HCT116 (cell line): ENCODE results near the gene CTNNAL1. TPM values are rescaled to one million over a fixed set of nuclear protein-coding genes. Genes with fewer than 3 reads are reported as not detected.

Source experiments
- ATAC-seq: fragments of 200-7000 bp; cut with Tn5 transposase; 2 replicates; pipeline ENCODE4 v1.9.1; 2020; ENCODE audit warnings: mild to moderate bottlenecking, moderate library complexity
- BruUV-seq: library from RNA; stranded (reverse); fragments of 400-500 nt; replicated peaks from 2 replicates; lab custom pipeline; 2021; lab: Mats Ljungman, UMichigan
- CTCF ChIA-PET: fragments of 300-600 bp; sonication (Branson Sonifier 250); formaldehyde crosslinking; loops from one replicate; lab custom pipeline; 2021; ENCODE audit warnings: antibody characterized with exemption; lab: Charles Lee
- POLR2A ChIA-PET: fragments of 300-600, 350-600 bp; sonication (Branson Sonifier 250); formaldehyde crosslinking; loops from one replicate; lab custom pipeline; 2021; ENCODE audit warnings: antibody characterized with exemption; lab: Charles Lee
- RAD21 ChIA-PET, 2 experiments: fragments of 300-600 bp; sonication (Branson Sonifier 250); formaldehyde crosslinking; loops; one replicate each; lab custom pipeline; 2023; ENCODE audit warnings: low total read pairs in 2 of 2; ENCODE audit not compliant: uncharacterized antibody in 2 of 2, unreplicated experiment in 2 of 2, low non-redundant PET in 1 of 2; lab: Charles Lee
- DNase-seq: peaks from one replicate; pipeline ENCODE4 v3.0.0-alpha.2; 2010; ENCODE audit warnings: low read depth, low spot score
- H2AFZ ChIP-seq: fragments of 200-600 bp; shearing (Covaris generic), sonication (generic); 2 replicates; pipeline ENCODE4 v1.6.1; 2017; ENCODE audit warnings: low read depth, mixed run types, mixed read lengths, antibody characterized with exemption, low read length; ENCODE audit not compliant: poor library complexity, severe bottlenecking
- H3K27ac ChIP-seq: 2 replicates; pipeline ENCODE4 v1.5.1; 2012; ENCODE audit warnings: low read depth, low read length
- H3K27me3 ChIP-seq: fragments of 200-600 bp; sonication (generic); 2 replicates; pipeline ENCODE4 v1.6.1; 2016; ENCODE audit warnings: mixed run types, low read length, mixed read lengths; ENCODE audit not compliant: insufficient read depth
- H3K36me3 ChIP-seq, 2 experiments: fragments of 200-500 bp in 1 of 2; fragments of 200-600 bp in 1 of 2; sonication (Bioruptor generic) in 1 of 2; sonication (generic) in 1 of 2; 2 replicates each; pipeline versions ENCODE4 v1.5.1 to v1.6.1; 2014 to 2016; ENCODE audit warnings: low read length in 2 of 2, inconsistent platforms in 1 of 2, mixed read lengths in 1 of 2, mixed run types in 1 of 2; ENCODE audit not compliant: insufficient read depth in 2 of 2, control insufficient read depth in 1 of 2
- H3K4me1 ChIP-seq, 2 experiments: fragments of 200-600 bp in 1 of 2; sonication (generic) in 1 of 2; 2 replicates each; pipeline versions ENCODE4 v1.5.1 to v1.6.1; 2012 to 2017; ENCODE audit warnings: low read length in 2 of 2, inconsistent platforms in 1 of 2, mild to moderate bottlenecking in 1 of 2, mixed read lengths in 1 of 2, mixed run types in 1 of 2, moderate library complexity in 1 of 2; ENCODE audit not compliant: insufficient read depth in 2 of 2, control insufficient read depth in 1 of 2
- H3K4me2 ChIP-seq: fragments of 200-600 bp; sonication (generic); 2 replicates; pipeline ENCODE4 v1.6.1; 2017; ENCODE audit warnings: mixed run types, low read length, mixed read lengths
- H3K4me3 ChIP-seq, 2 experiments: fragments of 200-600 bp in 1 of 2; sonication (generic) in 1 of 2; replicated peaks in 1 of 2; 2 replicates each; pipeline ENCODE4 v1.5.1; 2011 to 2016; ENCODE audit warnings: low read length in 2 of 2, control low read depth in 1 of 2, low read depth in 1 of 2, mild to moderate bottlenecking in 1 of 2, mixed read lengths in 1 of 2, mixed run types in 1 of 2
- H3K79me2 ChIP-seq: fragments of 200-600 bp; sonication (generic); 2 replicates; pipeline ENCODE4 v1.6.1; 2017; ENCODE audit warnings: mild to moderate bottlenecking, mixed run types, low read length, moderate library complexity, mixed read lengths; ENCODE audit not compliant: insufficient read depth
- H3K9ac ChIP-seq: fragments of 200-600 bp; sonication (generic); 2 replicates; pipeline ENCODE4 v1.6.1; 2016; ENCODE audit warnings: low read length, mixed read lengths
- H3K9me2 ChIP-seq: fragments of 200-600 bp; sonication (generic), shearing (Covaris generic); 2 replicates; pipeline ENCODE4 v1.6.1; 2017; ENCODE audit warnings: mixed run types, mild to moderate bottlenecking, moderate library complexity; ENCODE audit not compliant: insufficient read depth
- H3K9me3 ChIP-seq, 2 experiments: fragments of 200-500 bp in 1 of 2; fragments of 200-600 bp in 1 of 2; sonication (Bioruptor generic) in 1 of 2; sonication (generic) in 1 of 2; 2 replicates each; pipeline ENCODE4 v1.6.1; 2014 to 2017; ENCODE audit warnings: low read length in 2 of 2, mixed read lengths in 2 of 2, inconsistent platforms in 1 of 2, low read depth in 1 of 2, mild to moderate bottlenecking in 1 of 2, mixed run types in 1 of 2, moderate library complexity in 1 of 2; ENCODE audit not compliant: control insufficient read depth in 1 of 2, insufficient read depth in 1 of 2
- H4K20me1 ChIP-seq: fragments of 200-600 bp; sonication (generic), shearing (Covaris generic); 2 replicates; pipeline ENCODE4 v1.6.1; 2017; ENCODE audit warnings: mixed run types, mild to moderate bottlenecking, moderate library complexity; ENCODE audit not compliant: insufficient read depth
- CBX3 ChIP-seq: IDR thresholded peaks from 2 replicates; pipeline ENCODE4 v1.6.1; 2012; ENCODE audit warnings: low read depth
- CEBPB ChIP-seq: IDR thresholded peaks from 2 replicates; pipeline ENCODE4 v1.6.1; 2012; ENCODE audit warnings: low read depth
- EGR1 ChIP-seq: IDR thresholded peaks from 2 replicates; pipeline ENCODE4 v1.6.1; 2012; ENCODE audit warnings: low read depth
- ELF1 ChIP-seq: IDR thresholded peaks from 2 replicates; pipeline ENCODE4 v1.6.1; 2012; ENCODE audit warnings: low read depth, borderline replicate concordance
- EZH2 ChIP-seq: fragments of 200-600 bp; sonication (generic); IDR thresholded peaks from 2 replicates; pipeline ENCODE4 v1.6.1; 2017; ENCODE audit warnings: antibody characterized with exemption, mixed run types
- EZH2phosphoT487 ChIP-seq: fragments of 200-600 bp; IDR thresholded peaks from 2 replicates; pipeline ENCODE4 v1.6.1; 2018; ENCODE audit warnings: antibody characterized with exemption, borderline replicate concordance
- FOSL1 ChIP-seq: IDR thresholded peaks from 2 replicates; pipeline ENCODE4 v1.6.1; 2012; ENCODE audit warnings: low read depth
- POLR2A ChIP-seq: IDR thresholded peaks from 2 replicates; pipeline ENCODE4 v1.7.0; 2011; ENCODE audit warnings: borderline replicate concordance; ENCODE audit not compliant: insufficient read depth, insufficient read length; ENCODE audit errors: extremely low read depth
- POLR2AphosphoS5 ChIP-seq: IDR thresholded peaks from 2 replicates; pipeline ENCODE4 v1.6.1; 2011; ENCODE audit warnings: mild to moderate bottlenecking, low read depth, low read length, moderate library complexity
- RAD21 ChIP-seq: IDR thresholded peaks from 2 replicates; pipeline ENCODE4 v1.6.1; 2012; ENCODE audit warnings: low read depth, mild to moderate bottlenecking
- SIN3A ChIP-seq: IDR thresholded peaks from 2 replicates; pipeline ENCODE4 v1.6.1; 2012; ENCODE audit warnings: low read depth
- SP1 ChIP-seq: IDR thresholded peaks from 2 replicates; pipeline ENCODE4 v1.6.1; 2012; ENCODE audit warnings: low read depth
- SRF ChIP-seq: IDR thresholded peaks from 2 replicates; pipeline ENCODE4 v1.6.1; 2012; ENCODE audit warnings: low read depth
- TCF7L2 ChIP-seq: IDR thresholded peaks from 2 replicates; pipeline ENCODE4 v1.7.0; 2011; ENCODE audit warnings: borderline replicate concordance, inconsistent platforms; ENCODE audit not compliant: insufficient read depth, insufficient read length; ENCODE audit errors: extremely low read depth
- YY1 ChIP-seq: IDR thresholded peaks from 2 replicates; pipeline ENCODE4 v1.6.1; 2011; ENCODE audit warnings: low read length, low read depth, moderate library complexity, mild to moderate bottlenecking; ENCODE audit not compliant: insufficient replicate concordance; ENCODE audit errors: extremely low read depth
- ZNF274 ChIP-seq: fragments of 200-500 bp; sonication (Bioruptor generic); IDR thresholded peaks from 2 replicates; pipeline ENCODE4 v1.6.1; 2014; ENCODE audit warnings: mild to moderate bottlenecking, low read depth, low read length, inconsistent platforms
- intact Hi-C: fragments of 100-400 bp; cut with micrococcal nuclease; formaldehyde crosslinking; loops from 2 replicates; pipeline ENCODE4 v1.10.0; 2022
- total RNA-seq: library from RNA; stranded (reverse); gene quantifications from one replicate; pipeline ENCODE4 v1.2.1, GENCODE V29; 2021; ENCODE audit not compliant: unreplicated experiment
- TF ChIP-seq, protein P1 (sequence below): IDR thresholded peaks from 2 replicates; pipeline ENCODE4 v1.6.1; 2012
- TF ChIP-seq, protein P2 (sequence below): IDR thresholded peaks from 2 replicates; pipeline ENCODE4 v1.6.1; 2012
- TF ChIP-seq, protein P3 (sequence below): IDR thresholded peaks from 2 replicates; pipeline ENCODE4 v1.6.1; 2011; ENCODE audit warnings: mild to moderate bottlenecking, low read length, moderate library complexity; ENCODE audit not compliant: insufficient replicate concordance; ENCODE audit errors: extremely low read depth
- TF ChIP-seq, protein P4 (sequence below), 3 experiments: fragments of 200-600 bp in 1 of 3; sonication (generic) in 1 of 3; IDR thresholded peaks in 2 of 3; conservative IDR thresholded peaks in 1 of 3; 2 replicates each; pipeline ENCODE4 v1.5.1; 2012 to 2017; ENCODE audit warnings: low read depth in 2 of 3, low read length in 2 of 3, antibody characterized with exemption in 1 of 3, borderline replicate concordance in 1 of 3, control low read depth in 1 of 3, mild to moderate bottlenecking in 1 of 3, mixed read lengths in 1 of 3, mixed run types in 1 of 3, moderate library complexity in 1 of 3; ENCODE audit not compliant: insufficient read depth in 1 of 3

CTNNAL1 gene
- total RNA-seq, 1 experiment from 2014 or later, result 87.2 TPM

DNA sequence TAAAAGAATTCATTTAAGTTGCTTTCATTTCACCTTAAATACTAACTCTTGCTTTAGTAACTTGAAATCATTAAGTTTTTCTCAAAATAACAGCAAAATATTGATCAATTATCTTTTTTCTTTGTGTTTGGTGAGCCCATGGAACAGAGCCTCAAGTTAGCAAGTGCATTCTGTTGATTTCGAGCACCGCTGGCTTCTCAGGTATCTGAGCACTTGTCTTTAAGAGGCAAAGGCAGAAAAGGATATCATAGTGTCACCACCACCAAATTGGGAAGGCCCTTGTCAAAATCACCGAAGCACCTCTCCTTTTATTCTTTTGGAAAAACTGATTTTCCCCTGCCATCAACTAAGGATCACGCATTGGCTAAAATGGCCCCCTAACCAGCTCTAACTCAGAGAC, 17.1 kb upstream of the CTNNAL1 start:
- POLR2A ChIA-PET, result no interaction called here
- no peaks in the 10 kb centered on the region for H3K27me3 ChIP-seq
- RAD21 ChIA-PET, result no interaction called here

More for the DNA sequence above, 17.1 kb upstream of the CTNNAL1 start:
- DNase-seq, result no peak
- no peak overlapping the region for H3K9ac ChIP-seq
- H3K4me2 ChIP-seq, result no peak overlapping the region
- no peak overlapping the region for H3K27ac ChIP-seq
- peaks cover 5 to 6% of the 10 kb centered on the region in 2 experiments; a peak in 2 of 4 replicates for H3K36me3 ChIP-seq
- peaks cover 12 to 13% of the 10 kb centered on the region in 2 experiments for H3K4me1 ChIP-seq
- H4K20me1 ChIP-seq, result no peaks in the 10 kb centered on the region
- TF ChIP-seq RAD21, result no peak
- TF ChIP-seq POLR2AphosphoS5, result no peak
- TF ChIP-seq FOSL1, result no peak
- TF ChIP-seq CBX3, result no peak
- TF ChIP-seq, protein P1, sequence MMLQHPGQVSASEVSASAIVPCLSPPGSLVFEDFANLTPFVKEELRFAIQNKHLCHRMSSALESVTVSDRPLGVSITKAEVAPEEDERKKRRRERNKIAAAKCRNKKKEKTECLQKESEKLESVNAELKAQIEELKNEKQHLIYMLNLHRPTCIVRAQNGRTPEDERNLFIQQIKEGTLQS, result no peak
- no peak for TF ChIP-seq SIN3A
- TF ChIP-seq CEBPB, result no peak
- TF ChIP-seq, protein P2, sequence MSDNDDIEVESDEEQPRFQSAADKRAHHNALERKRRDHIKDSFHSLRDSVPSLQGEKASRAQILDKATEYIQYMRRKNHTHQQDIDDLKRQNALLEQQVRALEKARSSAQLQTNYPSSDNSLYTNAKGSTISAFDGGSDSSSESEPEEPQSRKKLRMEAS, result no peak
- TF ChIP-seq, protein P3, sequence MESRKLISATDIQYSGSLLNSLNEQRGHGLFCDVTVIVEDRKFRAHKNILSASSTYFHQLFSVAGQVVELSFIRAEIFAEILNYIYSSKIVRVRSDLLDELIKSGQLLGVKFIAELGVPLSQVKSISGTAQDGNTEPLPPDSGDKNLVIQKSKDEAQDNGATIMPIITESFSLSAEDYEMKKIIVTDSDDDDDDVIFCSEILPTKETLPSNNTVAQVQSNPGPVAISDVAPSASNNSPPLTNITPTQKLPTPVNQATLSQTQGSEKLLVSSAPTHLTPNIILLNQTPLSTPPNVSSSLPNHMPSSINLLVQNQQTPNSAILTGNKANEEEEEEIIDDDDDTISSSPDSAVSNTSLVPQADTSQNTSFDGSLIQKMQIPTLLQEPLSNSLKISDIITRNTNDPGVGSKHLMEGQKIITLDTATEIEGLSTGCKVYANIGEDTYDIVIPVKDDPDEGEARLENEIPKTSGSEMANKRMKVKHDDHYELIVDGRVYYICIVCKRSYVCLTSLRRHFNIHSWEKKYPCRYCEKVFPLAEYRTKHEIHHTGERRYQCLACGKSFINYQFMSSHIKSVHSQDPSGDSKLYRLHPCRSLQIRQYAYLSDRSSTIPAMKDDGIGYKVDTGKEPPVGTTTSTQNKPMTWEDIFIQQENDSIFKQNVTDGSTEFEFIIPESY, result no peak
- TF ChIP-seq ELF1, result no peak
- TF ChIP-seq SRF, result no peak
- TF ChIP-seq, protein P4, sequence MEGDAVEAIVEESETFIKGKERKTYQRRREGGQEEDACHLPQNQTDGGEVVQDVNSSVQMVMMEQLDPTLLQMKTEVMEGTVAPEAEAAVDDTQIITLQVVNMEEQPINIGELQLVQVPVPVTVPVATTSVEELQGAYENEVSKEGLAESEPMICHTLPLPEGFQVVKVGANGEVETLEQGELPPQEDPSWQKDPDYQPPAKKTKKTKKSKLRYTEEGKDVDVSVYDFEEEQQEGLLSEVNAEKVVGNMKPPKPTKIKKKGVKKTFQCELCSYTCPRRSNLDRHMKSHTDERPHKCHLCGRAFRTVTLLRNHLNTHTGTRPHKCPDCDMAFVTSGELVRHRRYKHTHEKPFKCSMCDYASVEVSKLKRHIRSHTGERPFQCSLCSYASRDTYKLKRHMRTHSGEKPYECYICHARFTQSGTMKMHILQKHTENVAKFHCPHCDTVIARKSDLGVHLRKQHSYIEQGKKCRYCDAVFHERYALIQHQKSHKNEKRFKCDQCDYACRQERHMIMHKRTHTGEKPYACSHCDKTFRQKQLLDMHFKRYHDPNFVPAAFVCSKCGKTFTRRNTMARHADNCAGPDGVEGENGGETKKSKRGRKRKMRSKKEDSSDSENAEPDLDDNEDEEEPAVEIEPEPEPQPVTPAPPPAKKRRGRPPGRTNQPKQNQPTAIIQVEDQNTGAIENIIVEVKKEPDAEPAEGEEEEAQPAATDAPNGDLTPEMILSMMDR (IDR thresholded peaks at IDR 0.05 in 2 of 3, conservative IDR thresholded peaks at IDR 0.05 in 1 of 3; ENCODE audit: borderline replicate concordance in 1 of 3, insufficient read depth in 1 of 3, low read depth in 2 of 3, low read length in 2 of 3), result no peak
- no peak for TF ChIP-seq SP1
- TF ChIP-seq TCF7L2, result no peak
- no peak for TF ChIP-seq YY1
- no peak for TF ChIP-seq EZH2phosphoT487
- no peak for TF ChIP-seq POLR2A
- no peak for TF ChIP-seq EZH2
- TF ChIP-seq ZNF274, result no peak
- TF ChIP-seq EGR1, result no peak
- TF ChIP-seq, all 23 proteins: peak for 0
- H2AFZ ChIP-seq, result no peak overlapping the region
- H3K9me3 ChIP-seq, result no peaks in the 10 kb centered on the region
- ATAC-seq, result no peak
- H3K9me2 ChIP-seq, result no peaks in the 10 kb centered on the region
- BruUV-seq, result no TSS peak
- no peaks in the 10 kb centered on the region for H3K79me2 ChIP-seq
- intact Hi-C loops, result no loop called here
- CTCF ChIA-PET, result no interaction called here
- H3K4me3 ChIP-seq, result no peak overlapping the region
